Smooth muscle cell (in vitro differentiated cells): ENCODE measurements around the gene CREM. TPM values are rescaled to one million over a fixed set of nuclear protein-coding genes. Genes with fewer than 3 reads are reported as not detected.

Experiments
- DNase-seq: peaks from one replicate; lab custom pipeline; 2025; ENCODE audit not compliant: unreplicated experiment; lab: John Stamatoyannopoulos, UW
- H2AFZ ChIP-seq: fragments of 200-600 bp; sonication (generic); 2 replicates; pipeline ENCODE4 v1.6.0; 2016; ENCODE audit warnings: antibody characterized with exemption, low read depth, mild to moderate bottlenecking
- H3F3A ChIP-seq: fragments of 200-600 bp; sonication (generic); 2 replicates; pipeline ENCODE4 v1.6.0; 2017; ENCODE audit warnings: antibody characterized with exemption, low read depth
- H3K27ac ChIP-seq: fragments of 200-600 bp; sonication (generic); 2 replicates; pipeline ENCODE4 v1.5.1; 2016; ENCODE audit warnings: low read depth, mild to moderate bottlenecking
- H3K27me3 ChIP-seq: fragments of 200-600 bp; sonication (generic); 2 replicates; pipeline ENCODE4 v1.6.1; 2016; ENCODE audit warnings: low read depth, mild to moderate bottlenecking
- H3K36me3 ChIP-seq: fragments of 200-600 bp; sonication (generic); 2 replicates; pipeline ENCODE4 v1.5.1; 2016; ENCODE audit warnings: low read depth
- H3K4me1 ChIP-seq: fragments of 200-600 bp; sonication (generic); 2 replicates; pipeline ENCODE4 v1.5.1; 2016; ENCODE audit warnings: low read depth
- H3K4me2 ChIP-seq: fragments of 200-600 bp; sonication (generic); 2 replicates; pipeline ENCODE4 v1.6.0; 2016; ENCODE audit warnings: mild to moderate bottlenecking
- H3K4me3 ChIP-seq: fragments of 200-600 bp; sonication (generic); 2 replicates; pipeline ENCODE4 v1.5.1; 2016; ENCODE audit warnings: mild to moderate bottlenecking
- H3K79me2 ChIP-seq: fragments of 200-600 bp; sonication (generic); 2 replicates; pipeline ENCODE4 v1.6.0; 2016; ENCODE audit warnings: low read depth, mild to moderate bottlenecking
- H3K9ac ChIP-seq: fragments of 200-600 bp; sonication (generic); 2 replicates; pipeline ENCODE4 v1.6.0; 2016; ENCODE audit warnings: low read depth
- H3K9me3 ChIP-seq: fragments of 200-600 bp; sonication (generic); replicated peaks from 2 replicates; pipeline ENCODE4 v1.5.1; 2016; ENCODE audit warnings: low read depth
- H4K20me1 ChIP-seq: fragments of 200-600 bp; sonication (generic); 2 replicates; pipeline ENCODE4 v1.6.0; 2016; ENCODE audit warnings: low read depth
- WGBS: methylation state at CpG from one replicate; pipeline ENCODE4 v1.1.7; 2016; ENCODE audit warnings: low lambda C conversion rate; 5-methylcytosine and 5-hydroxymethylcytosine counted together
- polyA plus RNA-seq: library from polyadenylated mRNA; unstranded; fragments of >200 nt; fragmentation: Nextera tagmentation; extraction: Ambion mirVana; gene quantifications from 2 replicates; pipeline ENCODE4 v1.2.1, GENCODE V29; 2016
- total RNA-seq: library from RNA; depleted of rRNA; stranded (reverse); fragments of >200 nt; gene quantifications from 2 replicates; pipeline ENCODE4 v1.2.3, GENCODE V29; 2014
- TF ChIP-seq, protein P1 (sequence below): fragments of 200-600 bp; sonication (generic); IDR thresholded peaks from 2 replicates; pipeline ENCODE4 v1.5.1; 2017; ENCODE audit warnings: borderline replicate concordance, mild to moderate bottlenecking, antibody characterized with exemption; ENCODE audit not compliant: insufficient read depth, poor library complexity, severe bottlenecking

The CREM gene
- total and polyA plus RNA-seq, 2 experiments from 2014 or later = 46.4 to 49.3 TPM

DNA sequence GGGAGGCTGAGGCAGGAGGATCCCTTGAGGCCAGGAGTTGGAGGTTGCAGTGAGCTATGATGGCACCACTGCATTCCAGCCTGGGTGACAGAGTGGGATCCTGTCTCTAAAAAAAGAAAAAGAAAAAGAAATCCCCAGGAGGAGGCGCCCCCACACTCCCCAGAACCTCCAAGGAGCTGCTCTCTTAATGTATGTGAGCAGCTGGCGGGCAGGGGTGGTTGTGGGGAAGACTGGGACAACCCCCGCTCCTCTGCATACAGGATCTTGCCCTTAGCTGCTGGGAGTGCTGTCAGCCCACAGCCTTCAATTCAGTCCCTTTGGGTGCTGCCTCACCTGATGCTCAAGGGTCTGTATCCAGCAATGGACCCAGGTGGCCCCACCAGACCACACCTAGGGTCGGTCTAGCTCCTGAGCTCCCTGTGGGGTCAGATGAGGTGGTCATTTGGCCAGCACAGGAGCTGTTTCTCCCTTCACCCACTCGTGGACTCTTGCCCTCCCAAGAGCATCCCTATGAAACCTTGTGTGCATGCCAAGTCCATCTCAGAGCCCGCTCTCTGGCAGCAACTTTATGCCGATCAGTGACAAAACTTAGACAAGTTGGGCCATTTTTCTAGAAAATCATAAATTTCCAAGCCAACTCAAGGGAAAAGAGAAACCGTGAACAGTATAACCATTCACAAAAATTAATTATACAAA, 97.5 kb downstream of the CREM start:
- 97% methylated on average over 8 of the region's 8 CpGs for WGBS

DNA sequence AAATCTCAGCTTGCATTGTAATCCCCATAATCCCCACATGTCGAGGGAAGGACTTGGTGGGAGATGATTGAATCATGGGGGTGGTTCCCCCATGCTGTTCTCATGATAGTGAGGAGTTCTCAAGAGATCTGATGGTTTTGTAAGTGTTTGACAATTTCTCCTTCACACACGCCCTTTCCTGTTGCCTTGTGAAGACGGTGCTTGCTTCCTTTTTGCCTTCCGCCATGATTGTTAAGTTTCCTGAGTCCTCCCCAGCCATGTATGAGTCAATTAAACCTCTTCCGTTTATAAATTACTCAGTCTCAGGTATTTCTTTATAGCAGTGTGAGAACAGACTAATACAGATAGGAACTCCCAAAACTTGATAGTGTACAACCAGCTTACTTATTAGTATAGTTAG, 98.6 kb downstream of the CREM start:
- DNase-seq = no peak
- Histone ChIP-seq H3K4me2 (no peak overlapping the region), H3K79me2 (no peaks in the 10 kb centered on the region), H2AFZ (no peak overlapping the region), H3K4me1 (peaks cover 3% of the 10 kb centered on the region), H4K20me1 (no peaks in the 10 kb centered on the region), H3K9me3 (no peaks in the 10 kb centered on the region), H3F3A (no peaks in the 10 kb centered on the region), H3K36me3 (no peaks in the 10 kb centered on the region), H3K4me3 (no peak overlapping the region), H3K9ac (no peak overlapping the region), H3K27ac (no peak overlapping the region), H3K27me3 (no peaks in the 10 kb centered on the region)
- 81% methylated on average over 5 of the region's 5 CpGs for WGBS
- TF ChIP-seq, protein P1, sequence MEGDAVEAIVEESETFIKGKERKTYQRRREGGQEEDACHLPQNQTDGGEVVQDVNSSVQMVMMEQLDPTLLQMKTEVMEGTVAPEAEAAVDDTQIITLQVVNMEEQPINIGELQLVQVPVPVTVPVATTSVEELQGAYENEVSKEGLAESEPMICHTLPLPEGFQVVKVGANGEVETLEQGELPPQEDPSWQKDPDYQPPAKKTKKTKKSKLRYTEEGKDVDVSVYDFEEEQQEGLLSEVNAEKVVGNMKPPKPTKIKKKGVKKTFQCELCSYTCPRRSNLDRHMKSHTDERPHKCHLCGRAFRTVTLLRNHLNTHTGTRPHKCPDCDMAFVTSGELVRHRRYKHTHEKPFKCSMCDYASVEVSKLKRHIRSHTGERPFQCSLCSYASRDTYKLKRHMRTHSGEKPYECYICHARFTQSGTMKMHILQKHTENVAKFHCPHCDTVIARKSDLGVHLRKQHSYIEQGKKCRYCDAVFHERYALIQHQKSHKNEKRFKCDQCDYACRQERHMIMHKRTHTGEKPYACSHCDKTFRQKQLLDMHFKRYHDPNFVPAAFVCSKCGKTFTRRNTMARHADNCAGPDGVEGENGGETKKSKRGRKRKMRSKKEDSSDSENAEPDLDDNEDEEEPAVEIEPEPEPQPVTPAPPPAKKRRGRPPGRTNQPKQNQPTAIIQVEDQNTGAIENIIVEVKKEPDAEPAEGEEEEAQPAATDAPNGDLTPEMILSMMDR = no peak

More for the DNA sequence above, 97.5 kb downstream of the CREM start:
- H3K4me1 ChIP-seq = no peaks in the 10 kb centered on the region
- no peaks in the 10 kb centered on the region for H3K36me3 ChIP-seq
- H3K27me3 ChIP-seq = no peaks in the 10 kb centered on the region
- no peak overlapping the region for H2AFZ ChIP-seq
- no peaks in the 10 kb centered on the region for H3F3A ChIP-seq
- H3K9ac ChIP-seq = no peak overlapping the region
- no peak for DNase-seq
- H3K4me3 ChIP-seq = no peak overlapping the region
- no peak overlapping the region for H3K4me2 ChIP-seq
- H3K9me3 ChIP-seq = no peaks in the 10 kb centered on the region
- H3K27ac ChIP-seq = no peak overlapping the region
- no peaks in the 10 kb centered on the region for H3K79me2 ChIP-seq
- TF ChIP-seq, protein P1 = no peak
- H4K20me1 ChIP-seq = no peaks in the 10 kb centered on the region

DNA sequence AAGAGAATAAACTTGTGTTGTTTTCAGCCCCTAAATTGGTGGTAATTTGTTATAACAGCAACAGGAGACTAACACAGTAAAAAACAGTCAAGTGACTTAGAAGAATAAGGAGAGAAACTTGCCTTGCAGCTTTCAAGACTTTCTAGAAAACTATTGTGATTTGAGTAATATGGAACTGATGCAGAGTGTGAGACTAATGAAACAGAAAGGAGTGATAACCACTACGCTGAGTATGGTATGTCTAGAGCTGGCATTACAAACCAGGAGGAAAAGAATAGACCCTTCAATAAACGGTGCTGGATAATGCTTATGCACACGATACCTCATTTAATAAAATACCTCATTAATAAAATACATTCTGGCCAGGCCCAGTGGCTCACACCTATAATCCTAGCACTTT, 99.9 kb downstream of the CREM start:
- Histone ChIP-seq H3K9me3 (no peaks in the 10 kb centered on the region), H3K27me3 (no peaks in the 10 kb centered on the region), H3K9ac (no peak overlapping the region), H3K4me2 (no peak overlapping the region), H3K4me3 (no peak overlapping the region), H3K36me3 (no peaks in the 10 kb centered on the region), H3K27ac (no peak overlapping the region), H3F3A (no peaks in the 10 kb centered on the region), H4K20me1 (no peaks in the 10 kb centered on the region), H3K79me2 (no peaks in the 10 kb centered on the region), H3K4me1 (peaks cover 3% of the 10 kb centered on the region), H2AFZ (no peak overlapping the region)
- 87% methylated on average over 3 of the region's 3 CpGs for WGBS
- no peak for DNase-seq
- TF ChIP-seq, protein P1 = no peak

DNA sequence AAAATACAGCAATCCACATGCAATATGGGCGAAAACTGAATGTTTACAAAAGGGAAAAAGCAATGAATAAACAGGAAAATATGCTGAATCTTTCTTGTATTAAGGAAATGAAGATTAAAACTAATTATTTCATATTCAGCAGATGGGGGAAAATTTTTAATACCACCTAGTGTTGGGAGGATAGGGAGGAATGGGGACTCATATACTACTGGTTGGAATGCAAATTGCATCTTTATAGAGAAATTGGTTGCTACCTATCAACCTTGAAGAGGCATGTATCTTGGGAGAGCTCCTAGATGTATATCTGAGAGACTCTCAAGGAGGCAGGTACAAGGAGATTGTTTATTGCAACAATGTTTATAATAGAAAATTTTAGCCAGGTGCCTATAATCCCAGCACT, 101.4 kb downstream of the CREM start:
- WGBS = 89% methylated on average over 1 of the region's 1 CpG
- Histone ChIP-seq H4K20me1 (no peaks in the 10 kb centered on the region), H3K4me2 (no peak overlapping the region), H3K79me2 (no peaks in the 10 kb centered on the region), H3K36me3 (no peaks in the 10 kb centered on the region), H3K4me3 (no peak overlapping the region), H3K27ac (no peak overlapping the region), H3K27me3 (no peaks in the 10 kb centered on the region), H3K9me3 (no peaks in the 10 kb centered on the region), H3K9ac (no peak overlapping the region), H3K4me1 (peaks cover 3% of the 10 kb centered on the region), H2AFZ (no peak overlapping the region), H3F3A (no peaks in the 10 kb centered on the region)
- TF ChIP-seq, protein P1 = peak; percentile 12
- DNase-seq = no peak
